SW480 (cell line): ENCODE data around the gene UNC5A.

Experiments
- DNase-seq: peaks from one replicate; pipeline ENCODE4 v3.0.0-alpha.2; 2016; ENCODE audit warnings: low spot score

UNC5A gene

DNA sequence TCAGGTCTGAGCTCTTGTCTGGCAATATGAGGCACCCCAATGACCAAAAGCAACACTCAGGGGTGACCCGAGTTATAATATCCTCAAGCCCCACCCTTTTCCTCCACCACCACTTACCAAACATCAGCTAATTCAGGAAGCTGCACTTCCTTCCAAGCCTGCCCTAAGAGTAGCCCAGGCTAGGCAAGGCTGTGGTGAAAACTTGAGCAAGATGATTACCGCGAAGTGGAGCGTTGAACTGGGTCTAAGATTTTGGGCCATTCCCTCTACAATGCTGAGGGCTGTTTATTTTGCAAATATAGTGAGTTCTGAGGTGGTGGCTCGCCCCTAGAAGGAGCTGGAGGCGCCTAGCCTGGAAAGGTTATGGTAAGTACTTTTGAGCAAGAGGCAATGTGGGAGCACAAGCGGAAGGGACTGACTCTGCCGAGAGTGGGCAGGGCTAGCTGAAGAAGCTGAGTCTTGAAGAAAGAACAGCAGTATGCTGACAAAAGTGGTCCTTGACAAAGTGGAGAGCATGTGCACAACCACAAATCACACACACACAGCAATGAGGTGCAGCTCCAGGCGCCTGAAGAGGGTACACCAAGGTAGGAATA is 89.0 kb downstream of the UNC5A start, which contains the start of gene HK3:
Gene HK3 (minus strand): TSS at position 51 of the 596 bp plus-strand sequence. CDS start 3,187 bp downstream, outside the sequence.
- no peak for DNase-seq

GRCh38 chr5:176899946-176900779 is 89.8 kb downstream of the UNC5A start:
- DNase-seq, result no peak

- DNase-seq, result no peak
Measured at GRCh38 chr5:176900780-176901204, 90.4 kb downstream of the UNC5A start.

- no peak for DNase-seq
Measured at GRCh38 chr5:176901260-176902101, 91.1 kb downstream of the UNC5A start.

DNA sequence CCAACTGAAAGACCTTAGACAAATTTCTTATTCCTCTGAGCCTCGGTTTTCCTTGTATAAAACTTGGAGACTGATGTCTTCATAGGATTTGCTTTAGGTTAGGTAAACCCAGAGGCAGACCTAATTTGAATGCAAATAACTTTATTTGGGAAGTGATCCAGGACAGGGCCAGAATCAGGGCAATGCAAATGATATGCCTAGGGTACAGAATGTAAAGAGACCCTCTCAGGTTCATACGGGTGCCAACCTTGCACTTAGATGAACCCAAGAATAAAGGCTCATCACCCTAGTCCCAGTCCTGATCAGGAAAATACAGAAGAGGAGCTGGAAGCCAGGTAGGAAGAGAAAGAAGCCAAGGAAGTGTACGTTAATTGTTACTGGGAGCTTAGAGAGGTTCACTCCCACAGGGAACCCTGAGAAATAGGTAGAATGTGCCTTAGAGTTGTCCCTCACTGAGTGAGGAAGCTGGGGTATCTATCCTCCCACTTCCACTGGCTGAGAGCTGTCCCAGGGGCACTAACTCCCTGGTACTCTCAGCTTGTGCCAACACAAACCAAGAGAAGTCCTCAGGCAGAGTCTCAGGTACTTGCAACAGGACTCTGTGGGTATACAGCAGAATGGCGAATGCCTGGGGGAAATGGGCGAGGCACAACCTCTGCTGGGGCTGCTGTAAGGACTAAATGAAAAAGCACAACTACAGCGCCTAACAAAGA is 91.9 kb downstream of the UNC5A start:
- DNase-seq, result no peak

DNA sequence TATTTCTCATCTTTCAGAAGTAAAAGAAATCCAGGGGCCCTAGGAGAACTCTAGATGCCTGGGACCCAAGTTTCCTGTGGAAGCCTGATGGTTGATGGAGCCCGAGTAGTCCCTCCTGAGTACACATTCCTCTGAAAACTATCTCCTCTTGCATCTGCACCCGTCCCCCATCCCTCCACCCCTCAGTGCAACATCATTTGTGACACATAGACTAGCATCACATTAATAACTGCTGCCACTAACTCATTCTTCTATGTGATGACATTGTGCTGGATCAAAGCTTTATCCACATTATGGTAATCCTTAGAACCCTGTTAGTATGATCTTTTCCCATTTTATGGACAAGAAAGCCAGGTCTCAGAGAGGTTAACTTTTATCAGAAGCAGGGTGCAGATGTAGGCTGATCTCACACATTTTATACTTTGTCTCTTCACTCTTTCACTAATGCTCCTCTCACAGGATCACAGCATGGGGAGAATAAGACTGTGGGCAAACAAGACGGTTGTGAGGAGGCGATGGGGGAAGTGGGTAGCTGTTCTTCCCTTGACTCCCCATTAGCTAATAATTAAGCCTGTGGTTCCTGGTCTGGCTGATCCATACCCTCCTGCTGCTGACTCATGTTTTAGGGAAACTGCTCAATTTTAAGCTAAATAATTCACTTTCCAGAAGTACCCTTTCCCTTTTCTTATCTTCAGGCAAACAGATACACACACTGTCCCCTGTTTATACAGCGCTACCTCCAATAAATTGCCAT is 92.7 kb downstream of the UNC5A start:
- no peak for DNase-seq

DNA sequence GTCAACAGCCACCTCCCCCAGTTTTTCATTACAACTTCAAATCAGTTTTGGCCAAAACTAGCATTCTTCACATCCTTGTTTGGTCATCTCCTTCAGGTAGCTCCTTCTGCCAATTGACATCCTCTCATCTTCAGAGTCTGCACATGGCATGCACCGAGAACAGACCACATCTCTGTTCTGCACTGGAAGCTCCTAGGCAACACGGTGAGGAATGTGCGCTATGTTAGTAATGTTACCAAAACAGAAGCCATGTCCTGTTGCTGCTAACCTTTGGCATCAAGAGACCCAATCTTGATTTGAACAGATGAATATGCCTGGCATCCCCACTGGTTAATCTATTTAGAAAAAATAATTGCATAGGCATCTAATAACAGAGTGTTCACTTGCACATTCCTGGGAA is 93.9 kb downstream of the UNC5A start:
- no peak for DNase-seq

DNA sequence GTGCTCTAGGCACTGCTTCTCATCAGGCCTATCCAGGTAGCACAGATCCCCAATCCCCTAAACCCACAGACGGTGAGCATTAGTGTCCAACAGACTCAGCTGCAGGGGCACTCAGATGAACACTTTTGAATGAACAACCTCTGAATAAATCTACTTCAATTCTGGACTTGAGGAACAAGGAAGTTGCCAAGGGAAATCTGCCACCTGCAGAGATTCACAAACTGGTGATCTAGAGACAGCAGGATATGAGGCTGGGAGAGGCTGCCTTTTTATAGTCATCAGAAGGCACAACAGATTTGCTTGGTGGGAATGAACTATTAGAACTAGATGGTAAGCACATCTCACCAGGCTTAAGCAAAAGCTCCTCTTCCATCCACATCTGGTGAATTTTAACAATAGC is 95.8 kb downstream of the UNC5A start:
- DNase-seq, result no peak

- DNase-seq, result no peak
Measured at GRCh38 chr5:176906796-176907195, 96.4 kb downstream of the UNC5A start.

- no peak for DNase-seq
Measured at GRCh38 chr5:176908675-176909368, 98.5 kb downstream of the UNC5A start.

DNA sequence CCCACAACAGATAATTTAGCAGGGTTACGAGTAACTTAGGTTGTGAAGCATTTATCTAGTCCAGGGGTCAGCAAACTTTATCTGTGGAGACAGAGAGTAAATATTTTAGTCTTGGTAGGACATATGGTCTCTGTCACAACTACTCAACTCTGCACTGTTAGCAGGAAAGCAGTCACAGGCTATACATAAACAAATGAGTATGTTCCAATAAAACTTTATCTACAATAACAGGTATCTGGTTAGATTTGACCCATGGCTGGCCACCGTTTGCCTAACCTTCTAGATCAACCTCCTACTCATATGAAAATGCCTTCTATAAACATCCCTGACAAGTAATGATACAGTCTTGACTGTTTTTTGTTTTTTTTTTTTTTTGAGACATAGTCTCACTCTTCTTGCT is 101.8 kb downstream of the UNC5A start:
- DNase-seq, result no peak

GRCh38 chr5:176915906-176916305 is 105.5 kb downstream of the UNC5A start:
- DNase-seq, result no peak

- no peak for DNase-seq
Measured at GRCh38 chr5:176916337-176916736, 106.0 kb downstream of the UNC5A start.

DNA sequence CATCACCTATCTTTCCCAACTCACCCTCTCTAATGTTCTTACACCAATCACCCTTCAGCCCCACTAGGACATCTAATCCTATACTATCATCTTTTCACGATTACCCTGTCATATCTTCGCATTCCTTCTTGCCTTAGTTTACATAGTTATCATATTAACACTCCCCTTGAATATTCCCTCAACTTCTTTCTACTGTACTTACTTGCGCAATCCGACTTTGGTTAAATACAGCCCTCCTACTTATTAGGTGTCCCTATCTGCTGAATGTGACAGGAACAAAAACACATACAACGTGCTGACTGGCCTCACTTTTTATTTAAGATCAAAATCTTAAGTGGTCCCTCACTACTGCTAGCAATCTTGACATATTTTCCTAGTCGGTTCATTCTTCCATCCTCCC is 108.3 kb downstream of the UNC5A start:
- DNase-seq, result no peak

DNA sequence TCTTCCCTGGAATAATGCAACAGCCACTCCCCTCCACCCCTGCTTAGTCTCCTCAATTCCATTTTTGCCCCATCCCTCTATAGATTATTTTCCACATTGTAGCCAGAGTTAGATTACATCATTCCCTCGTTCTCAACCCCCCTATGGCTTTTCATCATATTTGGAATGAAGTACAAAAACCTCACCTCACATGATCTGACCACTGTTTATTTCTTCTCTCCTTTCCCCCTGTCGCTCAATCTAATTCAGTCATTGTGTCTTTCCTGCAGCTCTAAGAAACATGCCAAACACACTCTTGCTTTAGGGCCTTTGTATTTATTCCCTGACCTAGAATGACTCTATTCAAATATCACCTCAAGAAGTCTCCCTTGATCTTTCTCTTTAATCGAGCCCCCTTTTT is 111.4 kb downstream of the UNC5A start:
- DNase-seq, result no peak

GRCh38 chr5:176922817-176923216 is 112.5 kb downstream of the UNC5A start:
- DNase-seq, result no peak

- no peak for DNase-seq
Measured at GRCh38 chr5:176927562-176927961, 117.2 kb downstream of the UNC5A start.

GRCh38 chr5:176929654-176930053 is 119.3 kb downstream of the UNC5A start:
- no peak for DNase-seq
